Neural cell (in vitro differentiated cells): ENCODE results near the gene ABCC3. TPM values are rescaled to one million over a fixed set of nuclear protein-coding genes. Genes with fewer than 3 reads are reported as not detected.

ENCODE experiments used
- H2AFZ ChIP-seq: fragments of 200-600, 300-800 bp; sonication (generic), shearing (Covaris generic); 2 replicates; pipeline ENCODE4 v1.6.0; 2014; ENCODE audit warnings: low read depth, mild to moderate bottlenecking, antibody characterized with exemption, low read length, moderate library complexity
- H3F3A ChIP-seq: fragments of 200-600 bp; shearing (Covaris generic); 2 replicates; pipeline ENCODE4 v1.6.1; 2016; ENCODE audit warnings: mild to moderate bottlenecking, moderate library complexity, mixed read lengths, antibody characterized with exemption, low read length; ENCODE audit not compliant: insufficient read depth, poor library complexity, severe bottlenecking
- H3K27ac ChIP-seq: fragments of 200-600, 300-800 bp; sonication (generic), shearing (Covaris generic); 2 replicates; pipeline ENCODE4 v1.5.1; 2014; ENCODE audit warnings: mild to moderate bottlenecking, low read length, moderate library complexity
- H3K27me3 ChIP-seq: fragments of 300-800, 200-600 bp; sonication (generic), shearing (Covaris generic); 2 replicates; pipeline ENCODE4 v1.6.0; 2014; ENCODE audit warnings: mild to moderate bottlenecking, low read depth, low read length, moderate library complexity; ENCODE audit not compliant: insufficient read depth
- H3K36me3 ChIP-seq: fragments of 300-800, 200-600 bp; sonication (generic), shearing (Covaris generic); 2 replicates; pipeline ENCODE4 v1.5.1; 2014; ENCODE audit warnings: mild to moderate bottlenecking, antibody characterized with exemption, low read length, moderate library complexity; ENCODE audit not compliant: insufficient read depth
- H3K4me2 ChIP-seq: fragments of 300-800, 200-600 bp; sonication (generic), shearing (Covaris generic); 2 replicates; pipeline ENCODE4 v1.6.0; 2014; ENCODE audit warnings: mild to moderate bottlenecking, low read length
- H3K4me3 ChIP-seq: fragments of 300-800, 200-600 bp; sonication (generic), shearing (Covaris generic); 2 replicates; pipeline ENCODE4 v1.5.1; 2014; ENCODE audit warnings: mild to moderate bottlenecking, low read length, moderate library complexity
- H3K79me2 ChIP-seq: fragments of 200-600 bp; shearing (Covaris generic); replicated peaks from 2 replicates; pipeline ENCODE4 v1.6.0; 2014; ENCODE audit warnings: mild to moderate bottlenecking, low read length, moderate library complexity; ENCODE audit not compliant: insufficient read depth
- H3K9ac ChIP-seq: fragments of 300-800, 200-600 bp; sonication (generic), shearing (Covaris generic); 2 replicates; pipeline ENCODE4 v1.6.1; 2016; ENCODE audit warnings: mild to moderate bottlenecking, low read length, mixed read lengths
- H3K9me2 ChIP-seq: fragments of 200-600 bp; shearing (Covaris generic); 2 replicates; pipeline ENCODE4 v1.6.1; 2016; ENCODE audit warnings: mild to moderate bottlenecking, low read length, mixed read lengths; ENCODE audit not compliant: insufficient read depth
- H3K9me3 ChIP-seq: fragments of 200-600, 300-800 bp; sonication (generic), shearing (Covaris generic); 2 replicates; pipeline ENCODE4 v1.6.1; 2016; ENCODE audit warnings: mild to moderate bottlenecking, mixed run types, low read length, moderate library complexity, mixed read lengths
- H4K20me1 ChIP-seq: fragments of 200-600 bp; shearing (Covaris generic); 2 replicates; pipeline ENCODE4 v1.6.1; 2016; ENCODE audit warnings: mild to moderate bottlenecking, mixed run types; ENCODE audit not compliant: insufficient read depth
- CTCF ChIP-seq: fragments of 450-650 bp; IDR thresholded peaks from 2 replicates; pipeline ENCODE4 v1.5.1; 2014; ENCODE audit warnings: antibody characterized with exemption, mild to moderate bottlenecking, moderate library complexity; ENCODE audit not compliant: poor library complexity, severe bottlenecking
- EP300 ChIP-seq: fragments of 450-650 bp; conservative IDR thresholded peaks from 2 replicates; pipeline ENCODE4 v1.6.1; 2014; ENCODE audit warnings: antibody characterized with exemption, mild to moderate bottlenecking, moderate library complexity; ENCODE audit not compliant: poor library complexity, severe bottlenecking
- EZH2 ChIP-seq: fragments of 200-600, 300-800 bp; shearing (Covaris generic), sonication (generic); IDR thresholded peaks from 2 replicates; pipeline ENCODE4 v1.6.1; 2014; ENCODE audit warnings: antibody characterized with exemption, low read length, borderline replicate concordance, mild to moderate bottlenecking; ENCODE audit not compliant: insufficient read depth, poor library complexity, severe bottlenecking
- MXI1 ChIP-seq: fragments of 450-650 bp; conservative IDR thresholded peaks from 2 replicates; pipeline ENCODE4 v1.6.1; 2014; ENCODE audit warnings: antibody characterized with exemption, mild to moderate bottlenecking; ENCODE audit not compliant: poor library complexity, severe bottlenecking
- REST ChIP-seq: IDR thresholded peaks from 2 replicates; pipeline ENCODE4 v1.6.1; 2012; ENCODE audit warnings: borderline replicate concordance
- SMC3 ChIP-seq: fragments of 450-650 bp; conservative IDR thresholded peaks from 2 replicates; pipeline ENCODE4 v1.6.1; 2014; ENCODE audit warnings: antibody characterized with exemption, mild to moderate bottlenecking, moderate library complexity; ENCODE audit not compliant: poor library complexity
- TAF1 ChIP-seq: IDR thresholded peaks from 2 replicates; pipeline ENCODE4 v1.6.1; 2012; ENCODE audit warnings: low read depth
- polyA plus RNA-seq: library from polyadenylated mRNA; depleted of rRNA; stranded (reverse); fragments of >200 nt; gene quantifications from 2 replicates; pipeline ENCODE4 v1.2.3, GENCODE V29; 2014

The ABCC3 gene
- polyA plus RNA-seq, 1 donor from 2014 or later: not detected

- H3K9ac ChIP-seq: peak overlapping the region; percentile 98
- peak overlapping the region; percentile 82 for H2AFZ ChIP-seq
Measured at GRCh38 chr17:50719924-50720794, 85.5 kb downstream of the ABCC3 start.

GRCh38 chr17:50721194-50722010, 86.7 kb downstream of the ABCC3 start:
- peaks cover 7% of the 10 kb centered on the region for H3F3A ChIP-seq
- H3K9ac ChIP-seq: peak overlapping the region; percentile 98
- no peaks in the 10 kb centered on the region for H3K9me3 ChIP-seq
- H3K79me2 ChIP-seq: peaks cover 67% of the 10 kb centered on the region
- peak overlapping the region; percentile 95 for H3K4me2 ChIP-seq
- H3K36me3 ChIP-seq: no peaks in the 10 kb centered on the region
- H3K27ac ChIP-seq: peak overlapping the region; percentile 96
- H3K4me3 ChIP-seq: peak overlapping the region; percentile 92
- TF ChIP-seq EZH2: no peak
- no peak for TF ChIP-seq TAF1
- TF ChIP-seq SMC3: no peak
- no peak for TF ChIP-seq EP300
- TF ChIP-seq CTCF: no peak
- peak; percentile 51 for TF ChIP-seq MXI1
- TF ChIP-seq REST: no peak
- peaks cover 14% of the 10 kb centered on the region for H4K20me1 ChIP-seq
- H2AFZ ChIP-seq: no peak overlapping the region
- no peaks in the 10 kb centered on the region for H3K9me2 ChIP-seq
- H3K27me3 ChIP-seq: no peaks in the 10 kb centered on the region

More at GRCh38 chr17:50719924-50720794, 85.5 kb downstream of the ABCC3 start:
- H3K79me2 ChIP-seq: peaks cover 54% of the 10 kb centered on the region
- H3K4me3 ChIP-seq: peak overlapping the region; percentile 92
- no peak for TF ChIP-seq EP300
- TF ChIP-seq MXI1: peak; percentile 3
- H4K20me1 ChIP-seq: peaks cover 11% of the 10 kb centered on the region
- peak overlapping the region; percentile 96 for H3K27ac ChIP-seq
- H3F3A ChIP-seq: peaks cover 7% of the 10 kb centered on the region
- no peaks in the 10 kb centered on the region for H3K9me2 ChIP-seq
- H3K4me2 ChIP-seq: peak overlapping the region; percentile 95
- no peaks in the 10 kb centered on the region for H3K36me3 ChIP-seq
- no peaks in the 10 kb centered on the region for H3K27me3 ChIP-seq
- no peaks in the 10 kb centered on the region for H3K9me3 ChIP-seq
